Measurements from ENCODE around the gene SLC17A8. TPM values are rescaled to one million over a fixed set of nuclear protein-coding genes. Genes with fewer than 3 reads are reported as not detected.

Gene SLC17A8
- total RNA-seq, 1 donor from 2014 or later = not detected

Other genes with a start within 250 kb of the SLC17A8 start
- gene BLTP3B, start 214.2 kb upstream of the SLC17A8 start, total RNA-seq = 41.8 TPM
- gene ACTR6, start 156.3 kb upstream of the SLC17A8 start, total RNA-seq = 25.0 TPM
- 1.9 TPM for gene DEPDC4, start 90.0 kb upstream of the SLC17A8 start, total RNA-seq
- gene SCYL2, start 89.9 kb upstream of the SLC17A8 start, total RNA-seq = 54.1 TPM
- 0.39 TPM for gene NR1H4, start 116.8 kb downstream of the SLC17A8 start, total RNA-seq
- gene GAS2L3, start 216.6 kb downstream of the SLC17A8 start, total RNA-seq = 33.2 TPM

All from skin of body (tissue), 1 donor.